IPS DF 6.9 (cell line): Measurements from ENCODE around the gene MYL6.
A peak's percentile ranks its signal among the peaks of the same experiment; 100 is the strongest.

Experiments
- DNase-seq: peaks from one replicate; pipeline ENCODE4 v3.0.0-alpha.2; 2013; ENCODE audit warnings: low read depth, low spot score
- H3K27ac ChIP-seq: one replicate; pipeline ENCODE4 v1.5.1; 2013; ENCODE audit warnings: low read length, control low read depth
- H3K27me3 ChIP-seq: 2 replicates; pipeline ENCODE4 v1.6.1; 2013; ENCODE audit warnings: mild to moderate bottlenecking, low read length; ENCODE audit not compliant: control insufficient read depth, insufficient read depth
- H3K36me3 ChIP-seq: 2 replicates; pipeline ENCODE4 v1.6.1; 2013; ENCODE audit warnings: low read length; ENCODE audit not compliant: control insufficient read depth, insufficient read depth
- H3K4me1 ChIP-seq: 2 replicates; pipeline ENCODE4 v1.6.1; 2013; ENCODE audit warnings: low read length; ENCODE audit not compliant: control insufficient read depth, insufficient read depth
- H3K4me3 ChIP-seq: 2 replicates; pipeline ENCODE4 v1.5.1; 2013; ENCODE audit warnings: mild to moderate bottlenecking, low read length
- H3K9me3 ChIP-seq: 2 replicates; pipeline ENCODE4 v1.6.1; 2013; ENCODE audit warnings: low read length, inconsistent platforms; ENCODE audit not compliant: control insufficient read depth, insufficient read depth
- WGBS: extraction: QIAGEN DNeasy Blood & Tissue Kit; methylation state at CpG from one replicate; pipeline ENCODE4 v1.1.7; 2013; ENCODE audit warnings: mixed read lengths, missing lambda C conversion rate; ENCODE audit not compliant: insufficient read length, insufficient coverage; 5-methylcytosine and 5-hydroxymethylcytosine counted together

The MYL6 gene

DNA sequence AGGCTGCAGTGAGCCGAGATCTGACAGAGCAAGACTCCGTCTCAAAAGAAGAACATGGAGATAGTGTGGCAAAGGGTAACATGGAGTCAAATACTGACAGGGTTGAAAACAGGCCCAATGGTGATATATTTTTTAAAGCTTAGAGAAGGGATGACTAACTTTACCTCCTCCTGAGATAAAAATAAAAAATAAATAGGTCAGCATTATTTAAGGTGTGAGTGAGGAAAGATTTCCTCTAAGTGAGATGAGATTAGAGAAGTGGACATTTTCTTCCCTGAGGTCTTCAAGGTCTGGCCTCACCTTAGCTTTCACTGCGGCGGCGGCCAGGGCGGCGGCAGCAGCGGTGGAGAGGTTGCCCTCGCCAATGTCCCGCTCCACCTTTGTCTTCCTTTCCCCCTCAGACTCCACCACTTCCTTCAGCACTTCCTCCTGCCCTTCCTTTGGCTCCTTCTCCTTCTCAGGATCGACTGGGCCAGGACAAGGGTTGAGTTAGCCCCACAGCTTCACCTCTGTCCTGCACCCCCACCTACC, 11.1 kb downstream of the MYL6 start:
- no peaks in the 10 kb centered on the region for H3K27me3 ChIP-seq
- no peaks in the 10 kb centered on the region for H3K4me1 ChIP-seq
- no peak overlapping the region for H3K27ac ChIP-seq
- DNase-seq = no peak
- no peak overlapping the region for H3K4me3 ChIP-seq
- WGBS = no CpG with 5 or more reads among the region's 11 CpGs
- no peaks in the 10 kb centered on the region for H3K9me3 ChIP-seq
- peaks cover 46% of the 10 kb centered on the region for H3K36me3 ChIP-seq

DNA sequence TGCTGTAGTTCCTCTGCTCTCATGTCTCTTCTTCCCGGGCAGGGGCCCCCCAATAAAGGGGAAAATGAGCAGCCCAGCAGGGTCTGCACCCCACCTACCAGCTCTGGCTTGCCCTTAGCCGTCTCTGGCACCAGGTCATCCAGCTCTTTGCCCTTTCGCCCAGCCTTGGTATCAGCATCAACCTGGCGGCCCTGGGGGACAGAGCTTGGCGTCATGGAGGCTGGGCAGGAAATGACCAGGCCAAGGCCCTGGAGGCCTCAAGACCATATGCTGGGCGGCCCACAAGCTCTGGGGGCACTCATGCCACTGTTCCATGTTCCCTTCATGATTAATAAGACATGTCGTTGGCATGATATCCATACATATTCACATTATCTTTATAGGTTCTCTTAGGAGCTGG, 14.7 kb downstream of the MYL6 start:
- H3K27ac ChIP-seq = no peak overlapping the region
- H3K36me3 ChIP-seq = peaks cover 36% of the 10 kb centered on the region
- no peaks in the 10 kb centered on the region for H3K4me1 ChIP-seq
- no CpG with 5 or more reads among the region's 7 CpGs for WGBS
- no peaks in the 10 kb centered on the region for H3K27me3 ChIP-seq
- DNase-seq = no peak
- no peaks in the 10 kb centered on the region for H3K9me3 ChIP-seq
- H3K4me3 ChIP-seq = no peak overlapping the region

DNA sequence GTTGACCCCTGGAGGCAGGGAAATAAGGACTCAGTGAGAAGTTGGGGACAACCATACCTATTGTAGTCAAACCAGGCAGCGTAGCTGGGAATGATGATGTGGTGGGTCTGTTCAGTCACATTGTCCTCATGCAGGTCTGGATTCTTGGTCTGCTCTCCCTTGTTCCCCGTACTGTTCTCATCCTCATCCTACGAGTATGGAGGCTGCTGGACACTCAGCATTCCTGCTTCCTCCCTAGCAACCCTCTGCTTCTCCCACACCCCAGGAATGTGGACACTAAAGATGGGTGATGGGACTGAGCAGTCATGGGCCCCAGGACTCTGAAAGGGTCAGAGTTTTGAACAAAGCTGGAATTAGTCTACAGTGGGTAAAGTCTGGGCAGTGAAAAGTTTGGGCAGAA, 20.2 kb downstream of the MYL6 start:
- Histone ChIP-seq H3K27me3 (no peaks in the 10 kb centered on the region), H3K27ac (no peak overlapping the region), H3K4me3 (no peak overlapping the region), H3K9me3 (no peaks in the 10 kb centered on the region), H3K36me3 (peaks cover 26% of the 10 kb centered on the region), H3K4me1 (no peaks in the 10 kb centered on the region)
- DNase-seq = no peak
- no CpG with 5 or more reads among the region's 3 CpGs for WGBS

DNA sequence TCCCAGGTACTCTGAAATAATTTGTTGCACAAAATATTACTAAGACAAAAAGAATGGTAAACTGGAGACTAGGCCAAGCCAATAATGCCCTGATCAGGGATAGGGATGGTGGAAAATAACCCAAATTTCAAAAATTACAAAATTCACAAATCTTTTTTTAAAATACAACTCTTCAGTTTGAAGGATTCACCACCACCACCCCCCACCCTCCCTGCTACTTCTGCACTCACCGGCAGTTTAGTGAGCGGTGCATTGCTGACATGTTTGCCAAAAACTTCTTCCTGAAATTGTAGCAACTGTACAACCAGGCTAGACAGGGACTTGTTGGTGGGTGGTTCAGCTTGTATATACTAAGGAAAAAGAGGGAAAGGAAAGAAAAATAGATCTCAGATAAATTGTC, 28.8 kb downstream of the MYL6 start:
- H3K27ac ChIP-seq = no peak overlapping the region
- peaks cover 24% of the 10 kb centered on the region; the same call in 1 of the 2 replicates for H3K36me3 ChIP-seq
- H3K4me3 ChIP-seq = no peak overlapping the region
- no peaks in the 10 kb centered on the region for H3K9me3 ChIP-seq
- no CpG with 5 or more reads among the region's 2 CpGs for WGBS
- no peak for DNase-seq
- H3K27me3 ChIP-seq = no peaks in the 10 kb centered on the region
- H3K4me1 ChIP-seq = no peaks in the 10 kb centered on the region

DNA sequence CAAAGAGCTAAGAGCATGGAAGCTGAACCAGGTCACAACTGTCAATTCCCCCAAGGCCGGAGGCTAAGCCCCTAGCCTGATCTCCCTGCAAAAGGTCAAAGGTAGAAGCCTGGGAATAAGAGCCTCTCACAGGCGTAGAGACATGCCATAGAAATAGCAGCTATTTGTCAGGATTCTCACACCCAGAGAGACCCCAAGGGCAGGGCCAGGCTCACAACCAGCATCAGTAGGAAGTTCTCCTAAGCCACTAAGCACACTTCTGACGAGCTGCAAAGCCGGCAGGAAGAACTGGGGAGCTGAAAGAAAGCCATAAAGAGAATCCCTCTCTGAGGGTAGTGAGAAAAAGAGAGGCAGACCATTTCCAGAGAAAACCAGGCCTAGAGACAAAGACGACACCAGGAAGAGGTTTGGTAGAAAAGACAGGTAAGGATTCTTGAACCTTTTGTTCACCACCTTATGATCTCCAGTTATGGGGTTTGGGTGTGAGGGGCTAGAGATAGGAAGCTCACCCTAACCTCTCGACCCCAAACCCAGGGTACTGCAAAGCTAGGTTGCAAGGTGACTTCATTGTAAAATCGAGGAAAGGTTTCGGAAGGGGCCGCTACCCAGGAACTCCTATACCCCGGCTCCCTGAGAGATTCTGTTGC, 30.1 kb downstream of the MYL6 start:
- DNase-seq = no peak

DNA sequence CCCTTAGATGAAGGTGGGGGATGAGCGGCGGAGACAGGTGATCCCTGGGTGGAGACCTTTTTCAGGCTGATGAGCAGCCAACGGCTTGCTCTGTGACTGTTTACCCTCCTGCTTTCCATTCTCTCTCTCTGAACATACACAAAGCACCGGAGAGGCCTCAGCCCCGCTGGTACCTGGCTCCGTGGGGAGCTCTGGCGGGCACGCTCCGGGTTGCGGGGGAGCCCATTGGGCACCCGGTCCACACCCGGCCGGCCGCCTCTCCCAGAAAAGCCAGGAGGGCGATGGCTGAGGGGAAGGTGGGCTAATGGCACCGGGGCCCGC, 30.6 kb downstream of the MYL6 start:
- no peak for DNase-seq
- no peaks in the 10 kb centered on the region for H3K9me3 ChIP-seq
- H3K27me3 ChIP-seq = no peaks in the 10 kb centered on the region
- WGBS = no CpG with 5 or more reads among the region's 17 CpGs
- peaks cover 19% of the 10 kb centered on the region; the same call in 1 of the 2 replicates for H3K36me3 ChIP-seq
- H3K4me1 ChIP-seq = no peaks in the 10 kb centered on the region
- H3K27ac ChIP-seq = no peak overlapping the region
- peak overlapping the region; percentile 88; the same call in 1 of the 2 replicates for H3K4me3 ChIP-seq

More for the DNA sequence above, 30.1 kb downstream of the MYL6 start:
- no CpG with 5 or more reads among the region's 10 CpGs for WGBS
- peak overlapping the region; percentile 88; the same call in 1 of the 2 replicates for H3K4me3 ChIP-seq
- no peak overlapping the region for H3K27ac ChIP-seq
- peaks cover 20% of the 10 kb centered on the region; the same call in 1 of the 2 replicates for H3K36me3 ChIP-seq
- no peaks in the 10 kb centered on the region for H3K9me3 ChIP-seq
- H3K4me1 ChIP-seq = no peaks in the 10 kb centered on the region
- H3K27me3 ChIP-seq = no peaks in the 10 kb centered on the region

DNA sequence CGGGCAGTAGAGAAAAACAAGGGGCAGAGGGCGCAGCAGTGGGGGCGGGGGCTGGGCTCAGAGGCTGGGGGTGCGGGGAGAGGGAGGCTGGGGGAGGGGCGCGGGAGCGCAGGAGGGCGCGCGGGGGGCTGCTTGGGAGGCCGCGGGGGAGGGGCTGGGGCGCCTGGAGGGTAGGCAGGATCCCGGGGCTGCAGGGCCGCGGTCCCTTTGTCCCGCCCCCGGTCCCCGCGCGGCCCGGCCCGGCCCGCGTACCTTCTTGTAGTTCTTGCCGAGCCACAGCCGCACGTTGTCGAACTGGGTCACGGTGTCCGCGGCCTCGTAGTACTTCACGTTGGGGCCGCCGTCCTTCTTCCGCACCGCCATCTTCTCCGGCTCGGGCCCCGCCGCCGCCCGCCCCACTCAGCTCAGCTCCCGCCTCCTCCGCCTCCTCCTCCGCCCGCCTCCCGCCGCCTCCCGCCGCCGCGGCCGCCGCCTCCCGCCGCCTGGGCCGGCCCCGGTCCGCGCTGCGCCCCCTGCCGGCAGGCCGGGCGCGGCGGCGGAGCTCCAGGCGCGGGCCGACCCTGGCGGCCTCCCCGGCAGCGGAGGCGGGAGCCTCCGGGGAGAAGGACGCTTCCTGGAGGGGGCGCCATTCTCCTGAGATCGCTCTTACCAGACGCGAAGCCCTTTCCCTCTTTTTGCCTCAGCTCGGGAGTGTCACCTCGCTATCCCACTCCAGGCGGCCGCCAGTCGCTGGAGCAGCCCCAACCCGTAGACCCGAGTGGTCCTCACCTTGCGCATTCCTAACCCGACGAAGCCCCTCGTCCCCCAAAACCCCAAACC, 31.1 kb downstream of the MYL6 start, which contains the start of gene SMARCC2:
Gene SMARCC2 (minus strand): TSS at position 385 of the 819 bp plus-strand sequence. CDS start 22 bp downstream, at position 363.
- Histone ChIP-seq H3K4me3 (peak within 1 kb of the TSS; percentile 88), H3K27me3 (no peaks in the 10 kb centered on the region), H3K9me3 (no peaks in the 10 kb centered on the region), H3K36me3 (peaks cover 15% of the 10 kb centered on the region; the same call in 1 of the 2 replicates), H3K27ac (no peak within 1 kb of the TSS), H3K4me1 (no peaks in the 10 kb centered on the region)
- WGBS = no CpG with 5 or more reads among the region's 93 CpGs
- peak; percentile 72 for DNase-seq

DNA sequence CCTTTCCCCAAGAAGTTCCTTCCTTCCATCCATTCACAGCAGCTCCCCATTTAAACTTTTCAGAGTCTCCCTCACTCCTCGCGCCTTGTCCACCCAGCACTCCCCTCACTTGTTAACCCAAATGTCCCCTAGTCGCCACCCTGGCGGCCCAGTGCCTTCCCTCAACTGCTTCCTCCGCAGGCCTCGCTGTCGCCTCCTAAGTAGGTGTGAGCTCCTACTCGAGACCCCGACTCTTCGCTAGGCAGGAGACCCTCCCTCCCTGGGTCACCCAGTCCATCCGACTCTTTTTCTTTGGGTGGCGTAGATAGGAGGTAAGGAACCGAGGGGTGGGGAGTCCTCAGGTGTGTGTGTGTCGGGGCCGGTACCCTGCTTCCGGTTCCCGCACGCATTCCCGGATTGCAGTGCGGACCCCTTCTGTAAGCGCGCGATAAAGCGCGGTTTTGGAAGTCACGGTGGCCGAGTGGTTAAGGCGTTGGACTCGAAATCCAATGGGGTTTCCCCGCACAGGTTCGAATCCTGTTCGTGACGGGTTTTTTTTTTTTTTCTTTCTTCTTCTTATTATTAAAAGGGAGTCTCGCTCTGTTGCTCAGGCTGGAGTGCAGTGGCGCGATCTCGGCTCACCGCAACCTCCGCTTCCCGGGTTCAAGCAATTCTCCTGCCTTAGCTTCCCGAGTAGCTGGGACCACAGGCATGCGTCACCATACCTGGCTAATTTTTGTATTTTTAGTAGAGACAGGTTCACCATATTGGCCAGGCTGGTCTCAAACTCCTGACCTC, 31.9 kb downstream of the MYL6 start:
- H3K36me3 ChIP-seq = peaks cover 8% of the 10 kb centered on the region; the same call in 1 of the 2 replicates
- WGBS = no CpG with 5 or more reads among the region's 42 CpGs
- peak overlapping the region; percentile 88; the same call in 1 of the 2 replicates for H3K4me3 ChIP-seq
- no peaks in the 10 kb centered on the region for H3K4me1 ChIP-seq
- no peaks in the 10 kb centered on the region for H3K27me3 ChIP-seq
- H3K27ac ChIP-seq = no peak overlapping the region
- H3K9me3 ChIP-seq = no peaks in the 10 kb centered on the region
- DNase-seq = peak; percentile 87

DNA sequence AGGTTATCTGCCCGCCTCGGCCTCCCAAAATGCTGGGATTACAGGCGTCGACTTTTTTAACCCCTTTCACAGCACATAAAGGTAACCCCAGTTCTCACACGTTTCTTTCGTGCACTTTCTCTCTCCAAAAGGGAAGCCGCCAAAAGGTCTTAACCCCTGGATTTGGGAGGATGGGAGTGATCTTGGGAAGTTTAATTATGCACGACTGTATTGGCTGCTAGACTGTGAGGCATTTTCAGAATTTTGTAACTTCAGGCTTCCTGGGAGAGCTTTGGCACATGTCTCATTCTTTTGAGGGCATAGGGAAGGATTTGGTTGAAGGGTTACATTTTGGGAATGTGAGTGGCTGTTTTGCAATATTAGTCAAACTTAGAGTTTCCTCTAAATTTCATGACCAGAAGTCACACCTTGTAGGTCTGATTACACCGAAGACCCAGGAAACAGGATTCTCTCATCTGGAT, 32.6 kb downstream of the MYL6 start:
- no CpG with 5 or more reads among the region's 9 CpGs for WGBS
- Histone ChIP-seq H3K27me3 (no peaks in the 10 kb centered on the region), H3K27ac (no peak overlapping the region), H3K4me3 (peak overlapping the region; percentile 88; the same call in 1 of the 2 replicates), H3K9me3 (no peaks in the 10 kb centered on the region), H3K4me1 (no peaks in the 10 kb centered on the region), H3K36me3 (peaks cover 6% of the 10 kb centered on the region; the same call in 1 of the 2 replicates)
- no peak for DNase-seq

DNA sequence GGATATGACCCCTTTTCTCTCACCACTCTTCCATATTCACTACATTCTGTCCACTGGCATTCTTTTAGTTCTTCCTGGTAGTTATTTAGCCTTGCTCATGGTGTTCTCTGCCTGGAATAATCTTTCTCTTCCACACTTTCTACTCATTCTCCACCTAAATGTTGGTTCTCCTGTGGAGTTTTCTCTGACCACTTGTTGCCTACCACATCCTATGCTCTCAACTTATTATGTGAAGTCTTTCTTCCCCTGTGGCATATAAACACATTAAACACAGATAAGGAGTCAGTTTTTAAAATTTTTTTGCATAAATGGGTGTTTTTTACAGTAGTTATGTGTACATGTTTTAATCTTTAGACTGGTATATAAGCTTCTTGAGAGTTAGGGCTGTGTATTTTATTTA, 34.4 kb downstream of the MYL6 start:
- H3K4me1 ChIP-seq = no peaks in the 10 kb centered on the region
- no peak overlapping the region for H3K27ac ChIP-seq
- H3K36me3 ChIP-seq = peaks cover 5% of the 10 kb centered on the region; the same call in 1 of the 2 replicates
- H3K27me3 ChIP-seq = no peaks in the 10 kb centered on the region
- no peaks in the 10 kb centered on the region for H3K9me3 ChIP-seq
- H3K4me3 ChIP-seq = no peak overlapping the region
- DNase-seq = no peak
